HFF-Myc (cell line): ENCODE results near the gene NOX5.

Experiments
- DNase-seq: peaks from one replicate; pipeline ENCODE4 v3.0.0-alpha.2; 2011; ENCODE audit warnings: low read depth; ENCODE audit errors: extremely low read depth
- H3K4me3 ChIP-seq: replicated peaks from 2 replicates; pipeline ENCODE4 v1.5.1; 2011; ENCODE audit warnings: low read depth, mild to moderate bottlenecking, control low read depth, low read length
- CTCF ChIP-seq: IDR thresholded peaks from 2 replicates; pipeline ENCODE4 v1.5.1; 2012; ENCODE audit warnings: mild to moderate bottlenecking, low read depth, low read length, control low read depth; ENCODE audit errors: missing control alignments

Gene NOX5

GRCh38 chr15:69060041-69060481 lies 45.6 kb downstream of the NOX5 start:
- no peak for TF ChIP-seq CTCF
- no peak overlapping the region for H3K4me3 ChIP-seq
- no peak for DNase-seq

GRCh38 chr15:69060744-69061143 lies 46.2 kb downstream of the NOX5 start:
- no peak for TF ChIP-seq CTCF
- H3K4me3 ChIP-seq, result no peak overlapping the region
- no peak for DNase-seq

- TF ChIP-seq CTCF, result no peak
- no peak overlapping the region for H3K4me3 ChIP-seq
- no peak for DNase-seq
These were observed 46.9 kb downstream of the NOX5 start for GRCh38 chr15:69061414-69061842.

GRCh38 chr15:69064649-69065048 lies 50.2 kb downstream of the NOX5 start:
- no peak for DNase-seq
- no peak for TF ChIP-seq CTCF
- no peak overlapping the region for H3K4me3 ChIP-seq

- no peak overlapping the region for H3K4me3 ChIP-seq
- TF ChIP-seq CTCF, result no peak
These were observed 51.8 kb downstream of the NOX5 start for GRCh38 chr15:69066007-69066995.

GRCh38 chr15:69067296-69067695 lies 52.8 kb downstream of the NOX5 start:
- TF ChIP-seq CTCF, result no peak
- no peak overlapping the region for H3K4me3 ChIP-seq
- DNase-seq, result no peak

More at GRCh38 chr15:69066007-69066995, 51.8 kb downstream of the NOX5 start:
- no peak for DNase-seq
